GM12874 (cell line): ENCODE data around the gene TMEM45A.

Experiments used
- CTCF ChIP-seq: IDR thresholded peaks from 2 replicates; pipeline ENCODE4 v1.5.1; 2011; ENCODE audit warnings: low read depth, mild to moderate bottlenecking, control low read depth, low read length, moderate library complexity; ENCODE audit not compliant: insufficient read depth

TMEM45A gene

GRCh38 chr3:100584101-100584660 lies 91.8 kb downstream of the TMEM45A start:
- no peak for TF ChIP-seq CTCF

- TF ChIP-seq CTCF = no peak
Measured at GRCh38 chr3:100586832-100587231, 94.4 kb downstream of the TMEM45A start.

- TF ChIP-seq CTCF = no peak
Measured at GRCh38 chr3:100588251-100588650, 95.8 kb downstream of the TMEM45A start.

GRCh38 chr3:100590114-100590839 lies 97.9 kb downstream of the TMEM45A start:
- peak; percentile 72 for TF ChIP-seq CTCF

- TF ChIP-seq CTCF = no peak
Measured at GRCh38 chr3:100590840-100591147, 98.4 kb downstream of the TMEM45A start.

- TF ChIP-seq CTCF = no peak
Measured at GRCh38 chr3:100591411-100591810, 99.0 kb downstream of the TMEM45A start.

GRCh38 chr3:100600181-100601042 lies 108.0 kb downstream of the TMEM45A start:
- TF ChIP-seq CTCF = no peak
